Subcutaneous adipose tissue (tissue), 4 donors: Measurements from ENCODE around the gene CEP57. TPM values are rescaled to one million over a fixed set of nuclear protein-coding genes. Genes with fewer than 3 reads are reported as not detected.

Experiments
- total RNA-seq, 4 donors: library from RNA; depleted of rRNA; stranded (reverse); fragments of >200 nt; gene quantifications; one replicate each; pipeline ENCODE4 v1.1.0, GENCODE V29; 2016
- TF ChIP-seq, protein P1 (sequence below): fragments of 450-650 bp; IDR thresholded peaks from one replicate; pipeline ENCODE4 v1.5.1; 2016; ENCODE audit warnings: low read depth, mild to moderate bottlenecking, control low read depth, antibody characterized with exemption, moderate library complexity

The CEP57 gene
- total RNA-seq, 4 donors from 2014 or later = 31.5 to 49.5 (median 39.4) TPM

GRCh38 chr11:95790933-95791708 is 823 bp downstream of the CEP57 start:
- TF ChIP-seq, protein P1, sequence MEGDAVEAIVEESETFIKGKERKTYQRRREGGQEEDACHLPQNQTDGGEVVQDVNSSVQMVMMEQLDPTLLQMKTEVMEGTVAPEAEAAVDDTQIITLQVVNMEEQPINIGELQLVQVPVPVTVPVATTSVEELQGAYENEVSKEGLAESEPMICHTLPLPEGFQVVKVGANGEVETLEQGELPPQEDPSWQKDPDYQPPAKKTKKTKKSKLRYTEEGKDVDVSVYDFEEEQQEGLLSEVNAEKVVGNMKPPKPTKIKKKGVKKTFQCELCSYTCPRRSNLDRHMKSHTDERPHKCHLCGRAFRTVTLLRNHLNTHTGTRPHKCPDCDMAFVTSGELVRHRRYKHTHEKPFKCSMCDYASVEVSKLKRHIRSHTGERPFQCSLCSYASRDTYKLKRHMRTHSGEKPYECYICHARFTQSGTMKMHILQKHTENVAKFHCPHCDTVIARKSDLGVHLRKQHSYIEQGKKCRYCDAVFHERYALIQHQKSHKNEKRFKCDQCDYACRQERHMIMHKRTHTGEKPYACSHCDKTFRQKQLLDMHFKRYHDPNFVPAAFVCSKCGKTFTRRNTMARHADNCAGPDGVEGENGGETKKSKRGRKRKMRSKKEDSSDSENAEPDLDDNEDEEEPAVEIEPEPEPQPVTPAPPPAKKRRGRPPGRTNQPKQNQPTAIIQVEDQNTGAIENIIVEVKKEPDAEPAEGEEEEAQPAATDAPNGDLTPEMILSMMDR = no peak

- TF ChIP-seq, protein P1 = no peak
These were observed 1.4 kb downstream of the CEP57 start for GRCh38 chr11:95791709-95792033.

GRCh38 chr11:95792200-95792599 is 1.9 kb downstream of the CEP57 start:
- TF ChIP-seq, protein P1 = no peak

DNA sequence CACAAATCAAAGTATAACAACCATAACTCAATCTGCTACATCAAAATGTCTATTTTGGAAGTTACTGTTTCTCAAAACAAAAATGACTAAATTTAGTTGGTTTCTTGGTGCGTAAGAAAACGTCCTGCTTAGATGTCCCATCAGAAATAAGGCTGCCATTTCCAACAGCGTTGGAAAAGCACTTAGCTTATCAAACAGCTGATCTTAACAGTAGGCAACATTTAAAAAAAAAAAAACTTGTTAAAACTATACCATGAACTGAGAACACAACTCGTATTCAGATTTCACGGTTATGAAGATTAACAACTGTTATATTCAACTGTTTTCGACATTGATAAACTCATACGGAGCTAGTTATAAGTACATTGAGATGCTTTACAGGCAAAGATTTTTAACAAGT is 2.4 kb downstream of the CEP57 start:
- TF ChIP-seq, protein P1 = no peak

- TF ChIP-seq, protein P1 = no peak
These were observed 2.8 kb downstream of the CEP57 start for GRCh38 chr11:95793116-95793515.

DNA sequence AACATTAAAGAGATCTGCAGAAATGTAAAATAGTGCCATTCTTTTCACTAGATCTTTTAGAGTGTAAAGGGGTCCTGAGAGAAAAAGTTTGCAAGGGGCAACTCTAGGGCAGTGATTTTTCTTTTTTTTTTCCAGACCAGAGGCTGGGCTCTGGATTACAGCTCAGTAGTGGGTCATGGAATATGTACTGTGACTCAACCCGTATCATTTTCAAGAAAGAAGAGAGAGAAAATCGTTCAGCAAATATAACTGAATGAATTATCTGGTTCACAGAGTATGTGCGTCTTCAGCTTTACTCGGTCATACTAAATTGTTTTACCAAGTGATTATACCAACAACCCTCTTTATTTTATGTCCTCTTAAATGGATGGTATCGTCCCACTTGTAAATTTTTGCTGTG is 3.8 kb downstream of the CEP57 start:
- TF ChIP-seq, protein P1 = no peak

DNA sequence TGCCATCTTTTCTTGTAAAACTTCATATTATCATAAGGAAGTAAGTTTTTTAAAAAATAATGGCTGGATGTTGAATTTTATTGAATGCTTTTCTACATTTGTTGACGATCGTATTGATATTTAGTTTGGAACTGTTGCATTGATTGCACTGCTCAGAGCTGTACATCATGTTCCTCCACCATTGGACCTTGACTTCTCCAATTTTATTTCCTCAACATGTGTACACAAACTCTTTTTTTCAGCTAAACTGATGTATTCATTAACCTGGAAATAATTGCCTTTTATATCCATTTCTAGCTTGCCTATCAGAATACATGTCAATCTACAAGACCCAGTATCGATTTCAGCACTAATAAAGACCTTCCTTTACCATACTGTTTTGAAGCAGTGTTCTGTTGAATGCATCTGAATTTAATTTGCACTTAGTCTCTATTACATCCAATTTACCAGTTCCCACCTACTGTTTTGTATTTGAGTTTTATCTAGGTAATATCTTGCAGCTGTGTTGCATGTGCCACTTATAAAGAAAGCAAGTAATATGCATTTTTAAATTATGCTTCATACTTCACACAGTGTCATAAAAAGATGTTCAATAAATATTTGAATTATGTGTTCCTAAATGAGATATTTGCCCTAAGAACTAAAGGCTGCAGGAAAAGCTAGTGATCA is 5.5 kb downstream of the CEP57 start:
- TF ChIP-seq, protein P1 = no peak
